Keratinocyte (primary cell): Measurements from ENCODE around the gene FAM219A. TPM values are rescaled to one million over a fixed set of nuclear protein-coding genes. Genes with fewer than 3 reads are reported as not detected.

Source experiments
- DNase-seq: peaks from one replicate; pipeline ENCODE4 v3.0.0-alpha.2; 2011; ENCODE audit warnings: low read depth, missing footprints, low spot score
- FAIRE-seq: peaks from 2 replicates; lab custom pipeline; 2011; peaks lifted over from hg19 to GRCh38; lab: Jason Lieb, UNC
- H2AFZ ChIP-seq: 2 replicates; pipeline ENCODE4 v1.6.0; 2012; ENCODE audit warnings: low read length, control low read depth, inconsistent platforms; ENCODE audit not compliant: control insufficient read depth
- H3K27ac ChIP-seq: 2 replicates; pipeline ENCODE4 v1.5.1; 2011; ENCODE audit warnings: low read length; ENCODE audit not compliant: control insufficient read depth, insufficient read depth
- H3K27me3 ChIP-seq: 3 replicates; pipeline ENCODE4 v1.6.0; 2011; ENCODE audit warnings: low read length; ENCODE audit not compliant: control insufficient read depth, insufficient read depth; ENCODE audit errors: extremely low read depth
- H3K36me3 ChIP-seq, 2 experiments: 2 replicates in 1 of 2; 3 replicates in 1 of 2; pipeline ENCODE4 v1.5.1; 2011; ENCODE audit warnings: low read length in 2 of 2, mild to moderate bottlenecking in 1 of 2; ENCODE audit not compliant: control insufficient read depth in 2 of 2, insufficient read depth in 2 of 2; ENCODE audit errors: extremely low read depth in 1 of 2
- H3K4me1 ChIP-seq: 3 replicates; pipeline ENCODE4 v1.5.1; 2011; ENCODE audit warnings: low read length; ENCODE audit not compliant: control insufficient read depth, insufficient read depth; ENCODE audit errors: extremely low read depth
- H3K4me2 ChIP-seq: 3 replicates; pipeline ENCODE4 v1.6.0; 2011; ENCODE audit warnings: low read depth, low read length; ENCODE audit not compliant: control insufficient read depth, insufficient read depth; ENCODE audit errors: extremely low read depth
- H3K4me3 ChIP-seq, 3 experiments: fragments of 200-600 bp in 1 of 3; sonication (generic) in 1 of 3; 2 replicates in 2 of 3; 3 replicates in 1 of 3; pipeline ENCODE4 v1.5.1; 2011 to 2016; ENCODE audit warnings: low read length in 3 of 3, mild to moderate bottlenecking in 3 of 3, control low read depth in 2 of 3, inconsistent platforms in 1 of 3, low read depth in 1 of 3, mixed read lengths in 1 of 3, mixed run types in 1 of 3, moderate library complexity in 1 of 3; ENCODE audit not compliant: control insufficient read depth in 2 of 3, insufficient read depth in 2 of 3; ENCODE audit errors: extremely low read depth in 1 of 3
- H3K79me2 ChIP-seq: 2 replicates; pipeline ENCODE4 v1.6.0; 2012; ENCODE audit warnings: low read length; ENCODE audit not compliant: control insufficient read depth, insufficient read depth
- H3K9ac ChIP-seq: 3 replicates; pipeline ENCODE4 v1.6.0; 2011; ENCODE audit warnings: low read length; ENCODE audit not compliant: control insufficient read depth, insufficient read depth; ENCODE audit errors: extremely low read depth
- H3K9me1 ChIP-seq: 3 replicates; pipeline ENCODE4 v1.6.0; 2011; ENCODE audit warnings: low read length; ENCODE audit not compliant: control insufficient read depth, insufficient read depth; ENCODE audit errors: extremely low read depth
- H3K9me3 ChIP-seq: 2 replicates; pipeline ENCODE4 v1.5.1; 2012; ENCODE audit warnings: low read depth, low read length; ENCODE audit not compliant: control insufficient read depth
- H4K20me1 ChIP-seq: 3 replicates; pipeline ENCODE4 v1.6.0; 2011; ENCODE audit warnings: low read length; ENCODE audit not compliant: control insufficient read depth, insufficient read depth; ENCODE audit errors: extremely low read depth
- CTCF ChIP-seq, 3 experiments: IDR thresholded peaks in 1 of 3; conservative IDR thresholded peaks in 1 of 3; optimal IDR thresholded peaks in 1 of 3; 2 replicates in 2 of 3; 3 replicates in 1 of 3; pipeline versions ENCODE3 to v1.5.1; 2011; ENCODE audit warnings: low read length in 3 of 3, mild to moderate bottlenecking in 3 of 3, moderate library complexity in 2 of 3, control low read depth in 1 of 3, inconsistent platforms in 1 of 3; ENCODE audit not compliant: insufficient read depth in 2 of 3; ENCODE audit errors: extremely low read depth in 1 of 3
- EZH2 ChIP-seq: IDR thresholded peaks from one replicate; pipeline ENCODE4 v1.6.1; 2012; ENCODE audit warnings: inconsistent platforms, mild to moderate bottlenecking, low read length, moderate library complexity
- dilution Hi-C: fragments of 300-500 bp; cut with MboI; formaldehyde crosslinking; loops from one replicate; pipeline ENCODE4 v1.7.0; 2020; ENCODE audit warnings: low sequenced_read_pairs; ENCODE audit not compliant: extremely low pct_ligation_motif_present
- polyA plus RNA-seq, 5 experiments: library from polyadenylated mRNA; depleted of rRNA in 3 of 5; stranded (reverse) in 3 of 5; stranded (forward) in 1 of 5; unstranded in 1 of 5; fragments of >200 nt; gene quantifications; 1 replicate in 1 of 5; 2 replicates in 3 of 5; 3 replicates in 1 of 5; pipeline versions ENCODE4 v1.2.1 to v1.2.3, GENCODE V29; 2011 to 2012; ENCODE audit warnings: missing spikeins in 2 of 5, low read depth in 1 of 5, low replicate concordance in 1 of 5

The FAM219A gene
- polyA plus RNA-seq, 1 donor (not counting 4 experiments of a cell fraction or from before 2014, with no cell fraction given) = 8.9 TPM

DNA sequence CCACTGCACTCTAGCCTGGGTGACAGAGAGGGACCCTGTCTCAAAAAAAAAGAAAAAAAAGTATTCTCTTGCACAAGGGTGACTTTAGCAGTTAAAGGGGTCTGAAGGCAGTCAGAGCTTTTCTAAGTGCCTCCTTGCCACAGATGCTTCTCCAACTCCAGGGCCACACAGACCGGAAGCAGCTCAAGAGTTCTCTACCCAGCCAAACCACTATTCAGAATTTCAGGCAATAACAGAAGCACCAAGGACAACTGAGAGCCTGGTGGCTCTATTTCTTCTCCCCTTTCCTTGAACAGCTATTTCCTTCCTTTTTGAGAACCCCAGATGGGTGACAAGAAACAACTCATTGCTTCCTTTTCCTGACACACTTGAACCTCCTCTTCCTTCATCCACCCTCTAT is 2.2 kb downstream of the FAM219A start:
- no peak overlapping the region for H3K9ac ChIP-seq
- no peak overlapping the region for H2AFZ ChIP-seq
- DNase-seq (no peak), FAIRE-seq (no peak)
- H3K4me1 ChIP-seq = peaks cover 33% of the 10 kb centered on the region
- H4K20me1 ChIP-seq = peaks cover 7% of the 10 kb centered on the region
- no peaks in the 10 kb centered on the region for H3K27me3 ChIP-seq
- peaks cover 40% of the 10 kb centered on the region for H3K79me2 ChIP-seq
- no peak overlapping the region for H3K4me3 ChIP-seq
- TF ChIP-seq EZH2 (no peak), CTCF (optimal IDR thresholded peaks at IDR 0.05 in 1 of 3, IDR thresholded peaks at IDR 0.05 in 1 of 3, conservative IDR thresholded peaks at IDR 0.05 in 1 of 3; ENCODE audit: extremely low read depth in 1 of 3, insufficient read depth in 2 of 3, low read length in 3 of 3) (no peak)
- no peaks in the 10 kb centered on the region for H3K9me3 ChIP-seq
- peaks cover 3% of the 10 kb centered on the region for H3K9me1 ChIP-seq
- dilution Hi-C loops = no loop called here
- H3K4me2 ChIP-seq = no peak overlapping the region
- H3K27ac ChIP-seq = no peak overlapping the region
- H3K36me3 ChIP-seq = no peaks in the 10 kb centered on the region

DNA sequence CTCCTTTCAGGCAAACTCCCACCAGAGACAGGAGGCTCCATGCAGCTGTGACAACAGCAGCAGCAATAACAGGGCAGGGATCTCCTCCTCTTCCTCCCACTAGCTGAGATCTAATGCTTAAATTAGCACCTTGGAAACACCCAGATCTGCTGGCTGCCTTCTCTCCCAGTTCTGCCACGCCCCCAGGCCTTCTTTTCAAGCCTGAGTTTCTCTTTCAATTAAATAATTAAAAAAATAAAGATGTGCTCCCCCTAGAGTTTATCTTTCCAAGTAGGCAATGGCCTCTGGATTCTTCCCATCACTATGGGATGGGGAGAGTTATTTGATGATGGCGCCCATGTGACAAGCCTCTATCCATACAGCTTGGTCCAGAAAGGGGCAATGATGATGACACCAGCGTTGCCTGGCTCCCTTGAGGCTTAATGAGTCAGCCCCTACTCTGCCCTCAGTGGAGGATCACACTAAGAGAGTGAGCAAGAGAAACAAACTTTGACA is 3.8 kb downstream of the FAM219A start:
- H3K36me3 ChIP-seq = no peaks in the 10 kb centered on the region
- DNase-seq (peak; percentile 61), FAIRE-seq (peak; percentile 43)
- H3K27me3 ChIP-seq = no peaks in the 10 kb centered on the region
- no peak overlapping the region for H3K27ac ChIP-seq
- H3K9me3 ChIP-seq = no peaks in the 10 kb centered on the region
- H3K4me3 ChIP-seq = no peak overlapping the region
- peaks cover 46% of the 10 kb centered on the region for H3K79me2 ChIP-seq
- H3K9me1 ChIP-seq = peaks cover 3% of the 10 kb centered on the region
- no peak overlapping the region for H3K9ac ChIP-seq
- TF ChIP-seq EZH2 (no peak), CTCF (optimal IDR thresholded peaks at IDR 0.05 in 1 of 3, IDR thresholded peaks at IDR 0.05 in 1 of 3, conservative IDR thresholded peaks at IDR 0.05 in 1 of 3; ENCODE audit: extremely low read depth in 1 of 3, insufficient read depth in 2 of 3, low read length in 3 of 3) (peak in 2 of 3 experiments; percentile 13 to 20)
- H3K4me2 ChIP-seq = no peak overlapping the region
- dilution Hi-C loops = no loop called here
- H2AFZ ChIP-seq = no peak overlapping the region
- peaks cover 28% of the 10 kb centered on the region for H3K4me1 ChIP-seq
- H4K20me1 ChIP-seq = peaks cover 7% of the 10 kb centered on the region
